ENCODE measurements around the gene HOXC4.

GRCh38 chr12:54060174-54060974 lies 6.7 kb downstream of the HOXC4 start:
- TF ChIP-seq CTCF (IDR thresholded peaks at IDR 0.05; ENCODE audit: low read depth, low read length) (no peak), EZH2phosphoT487 (IDR thresholded peaks at IDR 0.05; ENCODE audit: low read depth) (no peak)
